ENCODE measurements around the gene GPR151. TPM values are rescaled to one million over a fixed set of nuclear protein-coding genes. Genes with fewer than 3 reads are reported as not detected.

GPR151 gene
- polyA plus RNA-seq, 4 donors: not detected

GRCh38 chr5:146521403-146522106 is 5.6 kb upstream of the GPR151 start:
- no peak for DNase-seq (ENCODE audit: low read depth in 4 of 4, low spot score in 3 of 4)

GRCh38 chr5:146520731-146521130 is 4.7 kb upstream of the GPR151 start:
- DNase-seq (ENCODE audit: low read depth in 4 of 4, low spot score in 3 of 4): no peak

GRCh38 chr5:146519554-146519953 is 3.6 kb upstream of the GPR151 start:
- no peak for DNase-seq (ENCODE audit: low read depth in 4 of 4, low spot score in 3 of 4)

GRCh38 chr5:146515473-146516150 is 378 bp downstream of the GPR151 start:
- no peak for DNase-seq (ENCODE audit: low read depth in 4 of 4, low spot score in 3 of 4)

GRCh38 chr5:146514575-146514974 is 1.4 kb downstream of the GPR151 start:
- no peak for DNase-seq (ENCODE audit: low read depth in 4 of 4, low spot score in 3 of 4)

GRCh38 chr5:146513462-146513861 is 2.5 kb downstream of the GPR151 start:
- no peak for DNase-seq (ENCODE audit: low read depth in 4 of 4, low spot score in 3 of 4)

GRCh38 chr5:146510559-146511125 is 5.3 kb downstream of the GPR151 start:
- DNase-seq (ENCODE audit: low read depth in 4 of 4, low spot score in 3 of 4): no peak

- DNase-seq (ENCODE audit: low read depth in 4 of 4, low spot score in 3 of 4): no peak
Measured at GRCh38 chr5:146507428-146507827, 8.6 kb downstream of the GPR151 start.

- DNase-seq (ENCODE audit: low read depth in 4 of 4, low spot score in 3 of 4): no peak
Measured at GRCh38 chr5:146499680-146500079, 16.3 kb downstream of the GPR151 start.

- no peak for DNase-seq (ENCODE audit: low read depth in 4 of 4, low spot score in 3 of 4)
Measured at GRCh38 chr5:146494656-146495055, 21.3 kb downstream of the GPR151 start.

- DNase-seq (ENCODE audit: low read depth in 4 of 4, low spot score in 3 of 4): no peak
Measured at GRCh38 chr5:146490089-146490843, 25.7 kb downstream of the GPR151 start.

GRCh38 chr5:146484714-146485391 is 31.1 kb downstream of the GPR151 start:
- DNase-seq (ENCODE audit: low read depth in 4 of 4, low spot score in 3 of 4): no peak

- no peak for DNase-seq (ENCODE audit: low read depth in 4 of 4, low spot score in 3 of 4)
Measured at GRCh38 chr5:146482775-146483174, 33.2 kb downstream of the GPR151 start.

GRCh38 chr5:146475906-146476305 is 40.1 kb downstream of the GPR151 start:
- DNase-seq (ENCODE audit: low read depth in 4 of 4, low spot score in 3 of 4): no peak

- no peak for DNase-seq (ENCODE audit: low read depth in 4 of 4, low spot score in 3 of 4)
Measured at GRCh38 chr5:146475190-146475780, 40.7 kb downstream of the GPR151 start.

GRCh38 chr5:146474065-146474464 is 41.9 kb downstream of the GPR151 start:
- DNase-seq (ENCODE audit: low read depth in 4 of 4, low spot score in 3 of 4): no peak

GRCh38 chr5:146467760-146468159 is 48.2 kb downstream of the GPR151 start:
- no peak for DNase-seq (ENCODE audit: low read depth in 4 of 4, low spot score in 3 of 4)

GRCh38 chr5:146466521-146467349 is 49.3 kb downstream of the GPR151 start:
- no peak for DNase-seq (ENCODE audit: low read depth in 4 of 4, low spot score in 3 of 4)

GRCh38 chr5:146463446-146463845 is 52.5 kb downstream of the GPR151 start:
- DNase-seq (ENCODE audit: low read depth in 4 of 4, low spot score in 3 of 4): no peak
